GM23338 (cell line): ENCODE measurements around the gene PHACTR1. TPM values are rescaled to one million over a fixed set of nuclear protein-coding genes. Genes with fewer than 3 reads are reported as not detected.

Experiments used
- ATAC-seq: fragments of 200-7000 bp; cut with Tn5 transposase; 3 replicates; pipeline ENCODE4 v1.9.1; 2020
- DNase-seq: peaks from one replicate; pipeline ENCODE4 v3.0.0-alpha.2; 2015; ENCODE audit warnings: low spot score
- H2AFZ ChIP-seq: fragments of 200-600 bp; sonication (generic); 2 replicates; pipeline ENCODE4 v1.8.0; 2016; ENCODE audit warnings: antibody characterized with exemption, mild to moderate bottlenecking, moderate library complexity
- H3F3A ChIP-seq: fragments of 200-600 bp; sonication (generic); replicated peaks from 2 replicates; pipeline ENCODE4 v1.8.0; 2017; ENCODE audit warnings: antibody characterized with exemption, mixed run types, low read depth
- H3K27ac ChIP-seq: fragments of 200-600 bp; sonication (generic); 2 replicates; pipeline ENCODE4 v1.6.1; 2016; ENCODE audit warnings: low read depth
- H3K27me3 ChIP-seq: fragments of 200-600 bp; sonication (generic); 2 replicates; pipeline ENCODE4 v1.8.0; 2016; ENCODE audit warnings: mild to moderate bottlenecking, mixed run types, moderate library complexity; ENCODE audit not compliant: insufficient read depth
- H3K36me3 ChIP-seq: fragments of 200-600 bp; sonication (generic); 2 replicates; pipeline ENCODE4 v1.8.0; 2016; ENCODE audit warnings: mild to moderate bottlenecking; ENCODE audit not compliant: insufficient read depth
- H3K4me1 ChIP-seq: fragments of 200-600 bp; sonication (generic); 2 replicates; pipeline ENCODE4 v1.8.0; 2016; ENCODE audit warnings: mild to moderate bottlenecking, moderate library complexity; ENCODE audit not compliant: insufficient read depth
- H3K4me2 ChIP-seq: fragments of 200-600 bp; sonication (generic); 2 replicates; pipeline ENCODE4 v1.7.1; 2017; ENCODE audit warnings: mixed run types
- H3K4me3 ChIP-seq: fragments of 200-600 bp; sonication (generic); 2 replicates; pipeline ENCODE4 v1.6.1; 2016; ENCODE audit warnings: mixed run types
- H3K79me2 ChIP-seq: fragments of 200-600 bp; sonication (generic); replicated peaks from 2 replicates; pipeline ENCODE4 v1.8.0; 2017; ENCODE audit warnings: mild to moderate bottlenecking; ENCODE audit not compliant: insufficient read depth
- H3K9me2 ChIP-seq: fragments of 200-600 bp; sonication (generic); 2 replicates; pipeline ENCODE4 v1.8.0; 2017; ENCODE audit not compliant: insufficient read depth
- H4K20me1 ChIP-seq: fragments of 200-600 bp; sonication (generic); replicated peaks from 2 replicates; pipeline ENCODE4 v1.8.0; 2017; ENCODE audit warnings: mild to moderate bottlenecking; ENCODE audit not compliant: insufficient read depth
- H3K27ac Mint-ChIP-seq: 2 replicates; pipeline ENCODE4 v1.8.0; 2020; ENCODE audit warnings: inconsistent platforms, mild to moderate bottlenecking, moderate library complexity, mixed read lengths
- H3K27me3 Mint-ChIP-seq: 3 replicates; pipeline ENCODE4 v1.8.0; 2022; ENCODE audit warnings: low read depth, mild to moderate bottlenecking, moderate library complexity, mixed read lengths, inconsistent platforms; ENCODE audit not compliant: insufficient read depth, poor library complexity
- H3K36me3 Mint-ChIP-seq: 3 replicates; pipeline ENCODE4 v1.8.0; 2021; ENCODE audit warnings: low read depth, mild to moderate bottlenecking, inconsistent platforms, moderate library complexity, mixed read lengths
- H3K4me1 Mint-ChIP-seq: 3 replicates; pipeline ENCODE4 v1.8.0; 2020; ENCODE audit warnings: mild to moderate bottlenecking, inconsistent platforms, mixed read lengths
- H3K4me3 Mint-ChIP-seq: 3 replicates; pipeline ENCODE4 v1.8.0; 2021; ENCODE audit warnings: moderate library complexity, mild to moderate bottlenecking, inconsistent platforms, mixed read lengths
- H3K9me3 Mint-ChIP-seq: 3 replicates; pipeline ENCODE4 v1.8.0; 2020; ENCODE audit warnings: moderate library complexity, mild to moderate bottlenecking, inconsistent platforms, mixed read lengths
- CREB1 ChIP-seq: fragments of 250-450 bp; sonication (Bioruptor Pico); IDR thresholded peaks from 2 replicates; pipeline ENCODE4 v1.5.0; 2020; ENCODE audit warnings: low read depth, mild to moderate bottlenecking, moderate library complexity
- CTCF ChIP-seq, 2 experiments: fragments of 200-600 bp in 1 of 2; sonication (generic) in 1 of 2; conservative IDR thresholded peaks; 2 replicates each; pipeline versions ENCODE4 v1.5.1 to v1.6.1; 2016 to 2017; ENCODE audit warnings: antibody characterized with exemption in 2 of 2, low read depth in 2 of 2, mild to moderate bottlenecking in 2 of 2, moderate library complexity in 1 of 2
- ETS1 ChIP-seq: IDR thresholded peaks from 2 replicates; pipeline ENCODE4 v1.6.1; 2016; ENCODE audit warnings: antibody characterized with exemption
- EZH2 ChIP-seq: fragments of 200-600 bp; sonication (generic); IDR thresholded peaks from one replicate; pipeline ENCODE4 v1.8.0; 2017; ENCODE audit warnings: antibody characterized with exemption, mild to moderate bottlenecking, low read depth; ENCODE audit not compliant: unreplicated experiment
- EZH2phosphoT487 ChIP-seq: fragments of 200-600 bp; sonication (generic); IDR thresholded peaks from one replicate; pipeline ENCODE4 v1.8.1; 2018; ENCODE audit warnings: antibody characterized with exemption; ENCODE audit not compliant: unreplicated experiment
- JUNB ChIP-seq: IDR thresholded peaks from one replicate; pipeline ENCODE4 v1.6.1; 2016; ENCODE audit warnings: antibody characterized with exemption; ENCODE audit not compliant: unreplicated experiment
- NANOG ChIP-seq: IDR thresholded peaks from 2 replicates; pipeline ENCODE4 v1.6.1; 2016; ENCODE audit warnings: antibody characterized with exemption, borderline replicate concordance
- POLR2AphosphoS5 ChIP-seq: IDR thresholded peaks from 2 replicates; pipeline ENCODE4 v1.6.1; 2016; ENCODE audit warnings: antibody characterized with exemption, low read depth
- REST ChIP-seq: IDR thresholded peaks from one replicate; pipeline ENCODE4 v1.6.1; 2018; ENCODE audit warnings: antibody characterized with exemption; ENCODE audit not compliant: unreplicated experiment
- STAT1 ChIP-seq: IDR thresholded peaks from one replicate; pipeline ENCODE4 v1.6.1; 2016; ENCODE audit warnings: antibody characterized with exemption; ENCODE audit not compliant: unreplicated experiment
- ZNF114 ChIP-seq: fragments of 250-450 bp; sonication (Bioruptor Pico); IDR thresholded peaks from 2 replicates; pipeline ENCODE4 v1.5.0; 2020; ENCODE audit warnings: mild to moderate bottlenecking, moderate library complexity
- ZNF331 ChIP-seq: fragments of 250-450 bp; sonication (Bioruptor Pico); IDR thresholded peaks from 2 replicates; pipeline ENCODE4 v1.5.0; 2020; ENCODE audit warnings: low read depth, mild to moderate bottlenecking, moderate library complexity
- ZNF462 ChIP-seq: fragments of 250-450 bp; sonication (Bioruptor Pico); IDR thresholded peaks from 2 replicates; pipeline ENCODE4 v1.5.0; 2020; ENCODE audit warnings: mild to moderate bottlenecking, moderate library complexity
- polyA plus RNA-seq: library from polyadenylated mRNA; unstranded; fragments of >200 nt; fragmentation: Nextera tagmentation; extraction: Ambion mirVana; gene quantifications from 2 replicates; pipeline ENCODE4 v1.2.1, GENCODE V29; 2016
- total RNA-seq: library from RNA; depleted of rRNA; stranded (reverse); fragments of >200 nt; shearing (Covaris generic); gene quantifications from 2 replicates; pipeline ENCODE4 v1.2.3, GENCODE V29; 2014

PHACTR1 gene
- total and polyA plus RNA-seq, 2 experiments from 2014 or later = 5.9 to 19.3 TPM

GRCh38 chr6:13286181-13286580 is 569.6 kb downstream of the PHACTR1 start:
- Mint-ChIP-seq H3K36me3 (peaks cover 63% of the 10 kb centered on the region), H3K4me1 (peaks cover 11% of the 10 kb centered on the region), H3K27me3 (peaks cover 18% of the 10 kb centered on the region), H3K27ac (no peak overlapping the region), H3K9me3 (peaks cover 30% of the 10 kb centered on the region), H3K4me3 (no peak overlapping the region)
- Histone ChIP-seq H3K9me2 (no peaks in the 10 kb centered on the region), H2AFZ (no peak overlapping the region), H3K79me2 (no peaks in the 10 kb centered on the region), H3K4me2 (no peak overlapping the region), H3K27me3 (no peaks in the 10 kb centered on the region), H3K4me1 (0 out of 2 replicates have a peak, but pooled peaks cover 5% of the 10 kb centered on the region), H3K36me3 (peaks cover 3% of the 10 kb centered on the region; the same call in 1 of the 2 replicates), H3K4me3 (no peak overlapping the region), H4K20me1 (no peaks in the 10 kb centered on the region), H3F3A (no peaks in the 10 kb centered on the region), H3K27ac (no peak overlapping the region)
- no peak for DNase-seq
- TF ChIP-seq ZNF331 (CRISPR knock-in tag) (no peak), ZNF462 (CRISPR knock-in tag) (no peak), NANOG (no peak), EZH2 (no peak), STAT1 (no peak), ETS1 (no peak), POLR2AphosphoS5 (no peak), CREB1 (no peak), EZH2phosphoT487 (no peak), JUNB (no peak), REST (no peak), ZNF114 (CRISPR knock-in tag) (no peak), CTCF (conservative IDR thresholded peaks at IDR 0.05; ENCODE audit: low read depth in 2 of 2) (no peak)
- no peak for ATAC-seq
